ENCODE results near the gene COL25A1.

Gene COL25A1

DNA sequence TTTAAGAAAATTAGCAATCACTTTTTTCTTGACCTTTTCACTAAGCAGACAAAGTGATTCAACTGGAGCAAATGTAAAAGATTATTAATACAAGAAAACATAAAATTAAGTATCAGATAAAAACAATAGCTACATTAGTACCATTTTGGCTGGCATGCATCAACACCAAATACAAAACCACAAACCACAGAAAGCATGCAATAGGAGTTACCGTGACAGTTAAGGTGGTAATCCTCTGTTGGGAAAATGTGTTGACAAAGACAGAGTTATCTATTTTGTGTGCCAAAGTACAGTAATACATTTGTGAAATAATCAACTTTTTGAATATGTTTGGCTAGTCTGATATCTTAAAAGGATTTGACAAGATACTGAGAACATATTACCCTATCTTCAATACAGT is 449.8 kb downstream of the COL25A1 start:
- DNase-seq (ENCODE audit: low spot score), result no peak

DNA sequence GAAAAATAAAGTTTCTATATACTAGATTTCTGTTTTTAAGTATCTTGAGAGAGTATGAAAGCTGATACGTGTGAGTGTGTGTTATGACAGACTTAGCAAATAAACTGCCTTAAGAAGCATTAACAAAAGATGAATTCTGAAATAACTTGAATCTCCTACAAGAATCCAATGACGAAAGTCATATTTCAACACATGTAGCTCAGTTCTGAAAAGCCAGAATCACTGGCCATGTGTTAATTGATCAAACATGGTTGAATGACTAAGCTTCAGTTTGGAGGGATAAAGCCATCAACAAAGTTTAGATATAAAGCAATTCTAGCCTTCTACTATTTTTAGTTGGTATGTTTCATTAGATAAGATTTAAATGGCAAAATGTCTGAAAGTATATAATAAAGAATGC is 451.1 kb downstream of the COL25A1 start:
- no peak for DNase-seq (ENCODE audit: low spot score)

DNA sequence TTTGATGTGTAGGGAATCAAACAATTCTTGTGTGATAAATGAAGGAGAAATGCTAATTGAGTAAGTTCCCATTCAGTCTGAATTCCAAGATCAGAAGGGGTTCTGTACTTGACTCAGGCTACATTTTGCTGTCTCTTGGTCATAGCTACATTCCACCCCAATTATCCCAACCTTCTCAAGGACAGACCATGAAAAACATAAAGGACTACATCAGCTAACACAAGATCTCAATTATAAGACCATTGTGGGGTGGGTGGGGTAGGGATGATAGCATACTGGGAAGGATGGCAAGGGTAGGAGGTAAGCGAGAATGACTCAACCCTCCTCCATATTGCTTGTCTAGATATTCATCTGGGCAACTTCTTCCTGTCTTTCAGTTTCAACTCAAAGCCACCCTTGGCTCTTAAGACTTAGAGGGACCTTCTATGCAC is 452.2 kb downstream of the COL25A1 start:
- DNase-seq (ENCODE audit: low spot score), result no peak

DNA sequence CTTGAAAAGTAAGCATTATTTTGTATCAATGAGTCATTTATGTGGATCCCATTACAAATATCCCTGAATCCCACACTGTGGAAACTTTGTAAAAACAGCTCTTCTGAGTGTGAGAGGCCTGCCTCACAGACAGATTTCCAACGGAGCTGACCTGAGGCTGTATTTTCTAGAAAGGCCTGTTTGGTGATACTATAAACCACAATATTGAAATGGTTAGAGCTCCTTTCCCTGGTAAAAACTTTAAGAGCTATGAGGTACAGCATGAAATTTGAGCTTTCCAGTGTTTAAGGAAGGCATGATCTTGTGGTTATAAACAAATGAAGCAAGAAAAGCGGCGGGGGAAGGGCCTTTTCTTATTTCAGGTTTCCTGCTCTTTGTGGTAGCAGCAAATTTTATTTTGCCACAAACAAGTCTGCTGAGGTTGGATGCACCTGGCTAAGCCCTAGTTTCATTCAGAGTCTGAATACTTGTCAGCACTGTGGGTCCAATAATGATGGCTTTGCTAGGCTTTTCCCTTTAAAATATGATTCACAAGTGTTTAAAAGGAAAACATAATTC is 452.8 kb downstream of the COL25A1 start:
- DNase-seq (ENCODE audit: low spot score), result no peak

DNA sequence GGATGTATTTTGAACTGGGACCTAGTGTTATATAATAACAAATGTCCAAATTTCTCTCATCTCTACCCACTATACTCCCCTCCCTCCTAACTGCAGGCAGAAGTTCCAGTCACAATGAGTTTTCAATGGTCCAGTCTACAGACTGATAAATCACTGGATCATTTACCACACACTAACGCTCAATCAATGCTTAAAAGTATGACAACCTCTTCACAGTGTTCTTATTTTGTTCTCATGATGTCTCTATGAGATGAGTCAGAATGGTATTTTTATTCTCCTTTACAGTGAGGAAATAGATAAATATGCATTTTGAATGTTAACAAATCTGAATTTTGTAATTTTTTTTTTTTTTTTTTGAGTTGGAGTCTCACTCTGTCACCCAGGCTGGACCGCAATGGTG is 455.9 kb downstream of the COL25A1 start:
- DNase-seq (ENCODE audit: low spot score), result no peak

DNA sequence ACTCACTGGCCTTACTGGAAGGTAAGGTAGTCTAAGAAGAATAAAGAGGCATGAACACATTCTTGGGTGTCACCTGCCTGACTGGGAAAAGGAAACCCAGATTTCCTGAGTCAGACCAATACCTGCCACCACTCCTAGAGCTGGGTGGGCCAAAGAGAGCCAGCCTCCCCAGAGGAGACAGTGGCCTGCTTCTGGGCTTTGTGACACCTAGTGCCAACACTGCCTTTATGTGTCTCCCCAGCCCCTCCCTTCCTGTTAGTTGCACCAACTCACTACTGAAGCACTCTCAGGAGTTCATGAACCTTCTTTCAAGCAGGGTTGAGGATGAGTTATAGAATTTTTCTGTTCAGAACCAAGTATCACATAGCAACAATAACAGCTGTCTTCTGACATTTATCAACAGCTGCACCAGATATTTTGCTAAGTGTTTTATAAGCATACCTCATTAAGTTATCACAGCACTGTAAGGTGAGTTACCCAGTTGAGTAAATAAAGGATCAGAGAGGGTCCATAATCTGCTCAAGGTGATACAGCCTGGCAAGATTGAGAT is 462.0 kb downstream of the COL25A1 start:
- no peak for DNase-seq (ENCODE audit: low spot score)

DNA sequence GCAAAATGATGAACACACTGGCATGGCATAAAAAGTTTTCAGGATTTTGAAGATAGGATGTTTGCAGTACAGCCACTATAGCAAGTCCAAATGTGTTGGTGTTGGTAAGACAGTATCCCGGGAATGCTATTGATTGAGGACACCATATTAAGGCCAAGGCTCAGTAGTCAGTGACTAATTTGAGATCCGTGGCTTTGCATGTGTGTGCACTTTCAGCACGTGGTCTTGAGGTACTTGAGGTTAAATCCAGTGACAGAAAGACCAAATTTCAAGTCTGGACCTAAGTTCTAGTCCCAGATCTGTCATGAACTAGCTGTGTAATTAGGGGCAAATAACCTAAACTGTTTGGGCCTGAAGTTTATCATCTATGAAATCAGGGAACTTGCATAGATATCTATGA is 463.1 kb downstream of the COL25A1 start:
- DNase-seq (ENCODE audit: low spot score), result no peak

DNA sequence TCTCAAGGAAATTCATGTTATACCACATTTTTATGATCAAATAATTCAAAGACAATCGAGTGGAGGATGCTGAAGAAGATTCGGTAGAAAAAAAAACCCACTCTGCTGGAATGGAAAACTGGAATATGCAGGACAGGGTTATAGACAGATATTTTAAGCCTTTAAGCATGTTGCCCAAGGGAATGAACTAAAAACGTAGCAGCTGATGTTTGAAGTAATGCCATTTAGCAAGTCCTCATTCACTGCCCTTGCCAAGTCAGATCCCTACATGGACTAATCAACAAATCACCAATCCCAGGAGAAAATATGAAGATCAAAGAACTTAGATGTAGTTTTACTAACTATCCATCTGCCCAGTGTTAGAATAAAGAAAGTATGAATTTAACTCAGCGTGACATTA is 464.0 kb downstream of the COL25A1 start:
- no peak for DNase-seq (ENCODE audit: low spot score)

DNA sequence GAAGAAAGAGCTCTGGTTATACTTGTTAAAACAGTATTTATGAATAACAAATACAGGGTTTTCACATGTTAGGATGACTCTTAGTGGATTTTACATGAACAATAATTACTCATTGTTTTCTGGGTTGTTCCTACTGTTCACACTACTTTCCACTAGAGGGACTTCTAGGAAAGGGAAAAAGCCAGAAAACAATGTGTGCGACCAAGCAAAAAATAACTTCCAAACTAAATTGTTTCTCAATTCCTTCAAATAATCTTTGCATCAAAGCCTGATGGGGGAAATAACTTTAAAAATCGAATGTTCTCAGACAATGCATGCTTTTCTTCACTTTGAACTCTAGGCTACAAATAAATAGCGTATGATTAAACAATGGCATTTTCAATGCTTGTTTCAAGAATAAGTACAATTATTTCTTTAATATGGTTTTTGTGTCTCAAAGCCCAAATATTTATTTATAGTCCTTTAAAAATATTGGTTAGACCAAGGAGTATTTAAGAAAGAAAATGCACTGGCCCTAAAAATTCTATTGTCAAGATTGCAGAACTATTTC is 467.5 kb downstream of the COL25A1 start:
- DNase-seq (ENCODE audit: low spot score), result no peak

DNA sequence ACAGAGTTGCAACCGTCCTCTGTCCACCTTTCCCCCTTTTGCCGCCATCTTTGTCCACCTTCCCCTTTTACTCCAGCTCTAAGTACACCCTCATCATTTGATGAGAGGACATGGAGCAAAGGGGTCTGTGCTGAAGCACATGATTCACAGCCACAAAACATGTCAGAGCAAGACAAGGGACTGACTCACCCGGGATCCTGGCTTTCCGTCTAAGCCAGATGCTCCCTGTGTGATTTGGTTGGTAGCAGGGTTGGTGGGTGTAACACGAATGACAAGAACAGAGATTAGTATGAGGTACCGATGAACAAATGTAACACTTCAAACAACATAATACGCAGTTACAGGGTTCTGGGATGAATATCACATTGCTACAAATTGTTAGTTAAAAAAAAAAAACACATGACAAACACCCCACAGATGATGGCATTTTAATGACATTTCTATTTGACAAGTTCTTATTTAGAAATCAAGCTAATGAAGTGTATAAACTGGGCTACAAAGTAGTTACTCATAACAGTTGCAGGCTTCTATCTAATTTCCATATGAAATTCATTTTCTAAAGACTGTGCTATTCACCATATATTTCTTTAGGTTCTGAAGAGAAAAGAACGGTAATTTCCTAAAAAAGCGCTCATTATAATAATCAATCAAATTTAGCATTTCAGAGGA is 468.2 kb downstream of the COL25A1 start:
- no peak for DNase-seq (ENCODE audit: low spot score)

DNA sequence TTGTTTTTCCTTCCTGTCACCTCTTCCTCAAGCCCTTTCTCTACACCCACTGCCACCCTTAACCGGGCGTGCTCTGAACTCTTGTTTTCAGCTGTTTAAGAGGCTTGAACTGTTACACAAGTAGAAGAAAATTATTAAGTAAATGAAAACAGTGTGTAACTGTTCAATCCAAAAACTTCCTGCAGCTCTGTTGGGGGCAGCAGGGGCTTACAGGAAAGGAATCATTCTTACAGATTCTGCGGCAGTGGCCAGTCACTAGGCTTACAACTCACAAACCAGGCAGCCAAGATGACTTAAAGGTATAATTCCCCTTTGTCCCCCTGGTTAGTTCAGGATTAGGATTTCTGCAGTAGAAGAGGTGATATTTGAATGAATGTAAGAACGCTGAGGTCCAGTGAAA is 469.4 kb downstream of the COL25A1 start:
- no peak for DNase-seq (ENCODE audit: low spot score)

DNA sequence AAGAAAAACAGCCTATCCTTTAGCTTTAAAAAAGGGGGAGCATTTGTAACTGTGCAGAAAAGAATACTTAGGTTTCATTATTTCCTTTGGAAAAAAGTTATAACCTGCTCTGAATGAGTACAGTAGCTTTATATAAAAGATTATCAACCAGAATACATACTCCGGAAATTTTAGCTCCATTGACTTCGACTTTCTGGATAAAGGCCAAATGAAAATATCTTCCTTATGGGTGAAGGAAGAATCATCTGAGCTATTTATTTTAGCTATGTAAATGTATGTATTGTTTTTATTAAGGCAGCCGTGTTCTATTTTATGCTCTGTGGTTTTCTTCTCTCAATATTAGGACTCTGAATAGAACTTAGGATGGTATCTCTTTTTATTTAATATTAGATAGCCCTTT is 470.6 kb downstream of the COL25A1 start:
- no peak for DNase-seq (ENCODE audit: low spot score)

DNA sequence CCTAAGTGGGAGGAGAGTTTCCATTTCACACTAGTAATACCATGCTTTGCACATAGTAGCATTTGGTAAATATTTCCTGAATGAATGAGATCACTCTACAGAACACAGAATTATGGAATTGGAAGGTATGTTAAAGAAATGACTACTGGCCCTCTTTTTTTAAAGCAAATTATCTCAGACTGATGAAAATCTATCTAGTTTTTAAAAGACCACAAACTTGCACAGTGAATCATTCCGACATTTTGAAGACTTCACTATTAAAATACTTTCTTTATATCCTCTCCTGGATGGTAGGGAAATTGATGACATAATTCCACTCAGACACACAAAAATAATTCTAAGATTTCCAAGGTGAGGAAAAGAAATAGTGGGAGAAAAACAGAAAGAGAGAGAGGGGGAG is 471.2 kb downstream of the COL25A1 start:
- no peak for DNase-seq (ENCODE audit: low spot score)

DNA sequence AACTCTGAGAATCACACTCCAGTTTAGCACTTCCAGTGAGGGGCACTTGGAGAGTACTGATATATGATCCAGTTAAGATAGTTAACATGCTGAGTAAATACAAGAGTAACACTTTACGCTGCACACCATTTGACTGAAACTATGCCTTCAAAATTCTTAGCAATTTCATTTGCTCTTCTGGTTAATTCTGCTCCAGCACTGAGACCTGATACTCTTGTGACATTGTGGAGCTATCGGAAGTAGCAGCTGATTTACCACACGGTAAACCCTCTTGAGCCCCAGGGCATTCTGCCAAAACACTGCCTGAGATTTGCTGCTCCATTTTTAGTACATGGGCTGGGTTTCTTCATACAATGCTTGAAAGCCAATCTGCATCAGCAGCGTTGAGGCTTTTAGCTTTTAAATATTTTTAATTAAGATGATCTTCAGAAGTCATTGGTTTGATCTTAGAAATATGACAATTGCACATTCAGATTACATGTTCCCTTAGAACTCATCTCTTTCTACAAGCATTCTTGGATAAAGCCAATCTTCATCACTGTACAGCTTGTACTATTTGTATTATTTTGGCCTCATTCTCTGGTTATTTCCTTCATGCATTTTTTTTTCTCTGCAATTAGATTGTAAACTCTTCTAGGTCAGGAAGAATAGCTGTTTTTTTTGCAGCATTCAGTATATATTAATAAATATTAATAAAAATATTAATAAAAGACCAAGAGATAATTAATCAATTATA is 471.8 kb downstream of the COL25A1 start:
- no peak for DNase-seq (ENCODE audit: low spot score)

DNA sequence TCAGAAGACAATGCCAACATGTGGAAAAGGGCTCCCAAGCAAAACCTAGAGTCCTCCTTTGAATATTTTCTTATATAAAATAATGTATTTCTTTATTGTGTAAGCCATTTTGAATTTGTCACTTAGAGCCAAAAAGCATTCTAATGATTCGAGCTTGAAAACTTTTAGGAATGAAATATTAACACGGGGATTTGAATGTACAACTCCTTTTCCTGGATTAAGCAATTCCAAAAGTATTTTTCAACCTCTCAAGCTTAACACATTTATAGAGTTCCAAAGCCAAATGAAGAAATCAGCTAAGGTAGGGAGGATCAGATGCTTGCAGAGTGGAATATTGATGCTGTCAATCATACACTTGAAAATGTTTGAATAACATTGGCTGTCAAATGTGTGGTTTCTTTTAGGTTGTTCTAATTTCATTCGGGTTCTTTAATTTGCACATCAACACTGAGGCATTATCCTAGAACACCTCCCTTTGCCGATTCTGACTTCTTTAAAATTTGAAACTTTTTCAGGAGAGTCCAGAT is 472.4 kb downstream of the COL25A1 start:
- no peak for DNase-seq (ENCODE audit: low spot score)

DNA sequence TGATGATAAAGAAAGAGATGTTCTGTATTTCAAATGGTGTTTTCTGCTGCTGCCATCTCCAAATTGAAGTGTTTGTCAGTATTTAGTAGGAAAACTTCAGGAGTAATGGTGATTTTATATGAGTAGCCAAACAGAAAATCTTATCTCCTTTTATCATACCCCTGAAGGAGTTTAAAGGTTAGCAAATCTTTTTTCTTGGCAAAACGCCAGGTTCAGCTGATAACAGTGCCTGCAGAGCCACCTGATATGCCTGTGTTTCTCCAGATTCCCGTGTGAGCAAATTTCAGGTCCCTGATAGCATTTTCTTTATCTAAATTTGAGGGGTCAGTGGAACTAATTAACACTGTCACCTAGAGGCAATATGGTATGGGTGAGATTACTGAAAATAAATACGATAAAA is 473.8 kb downstream of the COL25A1 start:
- no peak for DNase-seq (ENCODE audit: low spot score)

DNA sequence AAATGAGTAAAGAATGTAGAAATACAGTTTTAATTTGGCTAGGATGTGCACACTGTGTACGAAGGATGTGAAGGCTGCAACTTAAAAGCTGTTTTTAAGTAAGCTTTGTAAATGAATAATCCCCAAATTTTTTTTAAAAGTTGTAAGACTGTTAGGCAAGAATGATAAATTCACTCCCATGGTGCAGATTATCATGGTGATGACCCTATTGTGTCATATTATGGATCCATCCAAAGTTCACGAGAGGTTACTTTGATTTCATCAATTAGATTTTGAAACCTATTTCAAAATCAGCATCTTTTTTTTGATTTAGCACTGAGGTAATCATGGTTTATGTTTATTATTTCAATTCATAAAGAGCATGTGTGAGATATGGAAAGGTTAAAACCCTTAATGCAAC is 476.7 kb downstream of the COL25A1 start:
- DNase-seq (ENCODE audit: low spot score), result no peak

DNA sequence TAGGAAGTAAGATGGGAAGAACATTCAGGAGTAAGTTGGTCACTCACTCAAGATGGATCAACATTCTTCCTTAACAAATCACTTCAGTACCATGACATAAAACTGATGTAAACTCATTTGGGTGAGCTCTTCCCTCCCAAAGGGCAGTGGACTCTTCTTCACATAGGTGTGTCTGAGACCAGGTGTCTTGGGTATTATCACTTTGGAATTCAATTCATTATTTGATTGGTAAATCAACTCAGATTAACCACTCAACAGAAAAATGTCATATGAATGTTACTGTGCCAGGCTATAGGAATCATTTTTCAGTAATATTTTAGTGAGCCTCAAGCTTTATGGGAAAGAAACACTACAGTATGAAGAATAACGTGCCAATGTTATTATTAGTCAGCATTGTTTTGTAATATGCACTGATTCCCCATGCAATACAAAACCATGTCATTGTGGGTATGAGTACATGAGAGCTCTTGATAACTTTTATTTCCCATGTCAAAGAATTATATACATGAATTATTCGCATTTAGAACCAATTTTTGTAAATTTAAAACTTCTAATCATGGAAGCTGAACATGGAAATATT is 481.0 kb downstream of the COL25A1 start:
- no peak for DNase-seq (ENCODE audit: low spot score)

DNA sequence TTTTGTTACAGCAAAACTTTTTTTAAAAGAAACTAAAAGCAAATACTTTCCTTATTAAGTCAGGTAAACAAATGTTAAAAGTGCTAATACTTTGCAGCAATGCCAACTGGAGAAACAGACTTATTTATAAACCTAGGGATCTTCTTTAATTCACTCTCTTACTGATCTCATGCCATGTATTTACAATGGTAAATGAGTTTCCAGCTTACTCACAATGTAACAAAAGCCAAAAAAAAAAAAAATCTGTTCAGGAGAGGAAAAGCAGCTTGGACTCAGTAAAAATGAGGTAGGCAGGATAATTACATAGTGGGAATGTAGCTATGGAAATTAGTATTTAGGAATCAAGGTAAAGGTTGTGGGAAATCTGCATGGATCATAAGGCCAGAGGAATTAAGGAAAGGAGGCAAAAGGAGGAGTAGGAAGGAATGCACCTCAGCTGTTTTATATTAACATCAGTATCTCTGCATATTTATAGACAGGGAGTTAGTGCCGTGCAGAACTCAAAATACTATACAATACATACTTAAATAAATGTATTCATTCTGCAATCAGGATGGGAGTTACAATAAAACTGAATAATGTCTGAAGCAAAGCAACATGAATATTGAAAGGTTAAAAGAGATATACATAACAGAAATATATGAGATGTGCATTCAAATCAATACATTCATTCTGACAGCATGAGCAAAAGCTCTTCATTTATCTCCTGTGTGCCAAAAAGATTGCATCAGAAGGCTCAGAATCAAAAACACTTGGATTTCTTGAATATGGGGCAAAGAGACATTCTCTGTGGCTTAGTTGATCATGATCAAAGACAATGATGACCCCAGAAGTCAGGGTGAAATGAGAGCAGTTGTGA is 481.7 kb downstream of the COL25A1 start:
- no peak for DNase-seq (ENCODE audit: low spot score)

DNA sequence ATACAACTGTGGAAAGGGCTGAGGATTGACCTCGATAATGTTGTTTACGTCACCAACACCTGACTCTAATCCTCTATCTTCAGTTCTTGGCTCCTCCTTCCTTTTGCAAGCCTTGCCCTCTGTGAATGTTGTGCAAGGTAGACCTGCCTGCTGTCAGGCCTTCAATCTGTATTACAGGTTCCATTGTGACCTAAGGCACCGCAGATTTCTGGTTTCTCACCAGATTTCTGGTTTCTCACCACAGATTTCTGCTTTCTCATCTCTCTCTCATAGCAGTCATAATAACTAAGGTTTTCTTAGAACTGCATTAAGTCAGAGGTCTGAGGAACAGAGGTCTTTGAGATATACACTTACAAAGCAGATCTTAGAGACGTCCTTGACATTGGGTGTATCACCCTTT is 488.1 kb downstream of the COL25A1 start:
- no peak for DNase-seq (ENCODE audit: low spot score)

DNA sequence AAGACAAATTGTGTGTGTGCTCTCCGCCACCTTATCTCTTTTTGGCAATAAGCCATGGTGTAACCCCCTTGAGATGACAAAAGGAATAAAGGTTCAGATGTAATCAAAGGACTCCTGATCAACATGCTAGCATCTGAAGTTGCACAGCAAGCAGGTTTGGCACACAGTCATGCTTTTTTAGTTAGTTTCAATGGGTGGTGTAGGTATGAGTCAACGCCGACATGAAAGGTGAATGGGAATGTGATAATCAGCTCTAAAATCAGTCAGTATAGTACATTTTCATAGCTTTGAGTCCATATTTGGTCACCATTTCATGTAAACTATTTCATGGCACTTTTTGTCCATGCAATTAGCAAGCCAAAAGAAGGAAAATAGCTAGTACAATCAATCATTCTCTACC is 489.2 kb downstream of the COL25A1 start:
- DNase-seq (ENCODE audit: low spot score), result no peak
